ENCODE measurements around the gene HJURP.

HJURP gene

GRCh38 chr2:233814056-233814835 lies 40.1 kb downstream of the HJURP start:
- DNase-seq (ENCODE audit: low spot score): no peak

- no peak for DNase-seq (ENCODE audit: low spot score)
These were observed 40.9 kb downstream of the HJURP start for GRCh38 chr2:233813236-233814055.

GRCh38 chr2:233811732-233812131 lies 42.6 kb downstream of the HJURP start:
- no peak for DNase-seq (ENCODE audit: low spot score)

DNA sequence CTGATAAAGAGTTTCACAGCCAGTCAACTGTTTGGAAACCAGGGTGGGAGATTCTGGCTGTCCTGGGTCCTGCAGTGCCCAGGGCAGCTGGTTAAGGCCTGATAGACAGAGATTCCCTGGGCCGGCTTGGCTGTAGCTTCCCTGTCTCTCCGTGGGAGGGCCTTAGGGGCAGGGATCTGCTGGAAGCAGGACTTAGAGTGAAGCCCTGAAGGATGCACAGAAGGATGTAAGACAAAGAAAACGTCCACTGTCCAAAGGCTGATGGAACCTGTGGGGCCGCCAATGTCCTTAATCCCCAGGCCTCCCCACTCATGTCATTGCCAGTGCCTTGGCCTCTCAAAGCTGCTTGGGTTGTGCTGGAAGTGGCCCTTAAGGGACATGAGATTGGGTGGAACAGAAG lies 43.2 kb downstream of the HJURP start:
- DNase-seq (ENCODE audit: low spot score): no peak

DNA sequence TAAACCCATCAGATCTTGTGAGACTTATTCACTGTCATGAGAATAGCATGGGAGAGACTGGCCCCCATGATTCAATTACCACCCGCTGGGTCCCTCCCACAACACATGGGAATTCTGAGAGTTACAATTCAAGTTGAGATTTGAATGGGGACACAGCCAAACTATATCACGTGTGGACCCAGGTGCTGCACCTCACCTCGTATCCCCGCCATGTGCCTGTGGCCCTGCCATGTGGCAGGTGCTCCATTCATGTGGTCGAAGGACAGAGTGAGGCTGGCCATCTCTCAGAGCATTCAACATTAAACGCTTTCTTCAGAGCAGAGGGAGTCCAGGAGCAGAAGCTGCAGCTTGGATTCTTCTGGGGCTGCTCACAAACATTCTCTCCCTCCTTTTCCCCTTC lies 44.0 kb downstream of the HJURP start:
- DNase-seq (ENCODE audit: low spot score): no peak

- DNase-seq (ENCODE audit: low spot score): no peak
These were observed 46.1 kb downstream of the HJURP start for GRCh38 chr2:233807966-233808935.

DNA sequence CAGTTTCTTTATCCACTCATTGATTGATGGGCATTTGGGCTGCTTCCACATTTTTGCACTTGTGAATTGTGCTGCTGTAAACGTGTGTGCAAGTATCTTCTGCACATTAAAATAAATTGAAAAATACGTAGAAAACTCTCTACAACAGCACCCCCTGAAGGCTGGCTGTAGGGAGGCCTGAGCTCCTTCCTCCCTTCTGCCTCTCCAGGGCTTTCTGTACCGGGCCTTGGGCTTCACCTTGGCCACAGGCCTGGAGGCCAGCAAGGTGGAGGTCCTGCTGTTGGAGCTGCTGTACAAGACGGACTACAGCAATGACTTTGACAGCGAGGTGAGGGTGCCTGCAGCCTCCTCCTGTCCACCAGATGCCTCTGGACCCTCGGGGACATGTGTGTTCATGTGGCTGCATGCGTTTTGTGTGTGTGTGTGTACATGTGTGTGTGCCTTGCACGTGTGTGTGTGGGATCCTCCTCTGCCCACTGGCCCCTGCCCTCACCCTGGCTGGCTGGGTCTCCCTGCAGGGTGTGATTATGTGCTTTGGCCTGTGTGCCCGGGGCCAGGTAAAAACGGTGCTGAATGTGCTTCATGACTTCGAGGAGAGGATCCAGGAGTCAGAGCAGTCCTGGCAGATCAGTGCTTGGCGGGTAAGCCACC lies 47.0 kb downstream of the HJURP start:
- DNase-seq (ENCODE audit: low spot score): no peak

- DNase-seq (ENCODE audit: low spot score): no peak
These were observed 50.3 kb downstream of the HJURP start for GRCh38 chr2:233803994-233804393.

- no peak for DNase-seq (ENCODE audit: low spot score)
These were observed 50.9 kb downstream of the HJURP start for GRCh38 chr2:233803292-233803911.

GRCh38 chr2:233802132-233802815 lies 52.1 kb downstream of the HJURP start:
- no peak for DNase-seq (ENCODE audit: low spot score)

DNA sequence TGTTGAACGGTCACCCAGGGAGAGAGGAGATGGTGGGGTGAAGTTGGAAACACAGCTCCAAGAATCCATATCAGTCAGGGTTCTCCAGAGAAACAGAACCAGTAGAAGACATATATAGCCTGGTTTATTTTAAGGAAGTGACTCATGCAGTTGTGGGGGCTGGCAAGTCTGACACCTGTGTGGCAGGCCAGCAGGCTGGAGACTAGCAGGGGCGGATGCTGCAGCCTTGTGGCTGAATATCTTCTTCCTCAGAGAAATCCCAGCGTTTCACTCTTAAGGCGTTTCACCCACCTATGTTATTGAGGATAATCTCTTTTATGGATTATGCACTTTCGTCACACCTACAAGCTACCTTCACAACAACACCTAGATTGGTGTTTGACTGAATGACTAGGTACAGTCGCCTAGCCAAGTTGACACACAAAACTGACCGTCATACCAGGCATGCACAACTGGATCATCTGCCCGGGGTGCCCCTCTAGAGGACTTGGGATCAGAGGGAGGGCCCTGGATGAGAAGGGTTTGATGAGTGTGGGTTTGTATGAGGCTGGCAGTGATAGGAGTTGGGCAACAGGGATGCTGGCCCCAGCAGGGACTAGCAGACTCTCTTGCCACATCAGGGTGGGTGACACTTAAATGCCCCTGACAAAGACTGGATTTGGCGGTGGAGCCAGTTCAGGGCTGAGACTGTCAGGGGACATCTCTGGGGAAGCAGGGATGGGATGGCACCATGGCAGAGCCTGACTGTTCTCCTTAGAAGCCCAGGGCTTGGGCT lies 52.8 kb downstream of the HJURP start:
- no peak for DNase-seq (ENCODE audit: low spot score)

DNA sequence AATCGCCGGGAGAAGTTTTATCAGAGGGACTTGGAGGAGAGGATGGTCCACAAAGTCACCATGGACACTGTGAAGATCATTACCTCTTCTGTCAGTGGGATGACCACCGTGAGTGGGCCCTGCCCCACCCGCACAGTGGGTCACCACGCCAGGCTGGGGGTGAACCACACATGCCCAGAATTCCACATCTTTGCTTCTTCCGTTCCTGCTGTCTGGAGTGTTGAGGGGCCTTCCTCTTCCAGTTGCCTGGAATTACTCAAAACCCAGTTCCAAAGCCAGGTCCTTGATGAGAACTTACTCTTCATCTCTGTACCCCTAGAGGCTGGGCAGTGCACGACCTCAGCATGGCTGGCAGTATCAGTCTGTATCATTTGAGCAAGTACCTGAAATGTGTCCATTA lies 54.1 kb downstream of the HJURP start:
- DNase-seq (ENCODE audit: low spot score): no peak

- no peak for DNase-seq (ENCODE audit: low spot score)
These were observed 54.6 kb downstream of the HJURP start for GRCh38 chr2:233799716-233800115.

DNA sequence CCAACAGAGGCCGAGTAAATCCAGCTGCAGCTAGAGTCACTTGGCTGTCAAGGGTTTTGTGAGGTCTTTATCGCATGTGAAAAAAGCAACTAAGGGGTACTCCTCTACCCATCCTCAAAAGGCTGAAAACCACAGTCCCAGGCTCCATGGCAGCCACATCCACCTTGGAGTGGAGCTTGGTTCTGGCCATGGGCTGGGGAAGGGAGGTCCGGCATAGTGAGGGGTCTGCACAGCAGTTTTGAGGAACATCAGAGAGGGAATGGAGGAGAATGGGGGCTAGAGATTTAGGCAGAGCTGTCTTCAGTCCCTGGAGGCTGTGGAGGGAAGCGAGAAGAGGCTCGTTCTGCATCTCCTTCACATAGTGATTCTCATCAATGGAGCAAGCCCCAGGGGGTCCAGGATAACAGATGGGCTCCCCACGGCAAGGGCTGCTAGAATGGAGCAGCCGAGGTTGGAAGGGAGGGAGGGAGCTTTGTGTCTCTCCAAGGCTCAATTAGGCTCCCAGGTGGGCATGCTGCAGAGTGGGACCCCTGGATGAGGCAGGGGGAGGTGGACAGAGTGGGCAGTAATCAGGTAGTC lies 55.2 kb downstream of the HJURP start:
- no peak for DNase-seq (ENCODE audit: low spot score)

DNA sequence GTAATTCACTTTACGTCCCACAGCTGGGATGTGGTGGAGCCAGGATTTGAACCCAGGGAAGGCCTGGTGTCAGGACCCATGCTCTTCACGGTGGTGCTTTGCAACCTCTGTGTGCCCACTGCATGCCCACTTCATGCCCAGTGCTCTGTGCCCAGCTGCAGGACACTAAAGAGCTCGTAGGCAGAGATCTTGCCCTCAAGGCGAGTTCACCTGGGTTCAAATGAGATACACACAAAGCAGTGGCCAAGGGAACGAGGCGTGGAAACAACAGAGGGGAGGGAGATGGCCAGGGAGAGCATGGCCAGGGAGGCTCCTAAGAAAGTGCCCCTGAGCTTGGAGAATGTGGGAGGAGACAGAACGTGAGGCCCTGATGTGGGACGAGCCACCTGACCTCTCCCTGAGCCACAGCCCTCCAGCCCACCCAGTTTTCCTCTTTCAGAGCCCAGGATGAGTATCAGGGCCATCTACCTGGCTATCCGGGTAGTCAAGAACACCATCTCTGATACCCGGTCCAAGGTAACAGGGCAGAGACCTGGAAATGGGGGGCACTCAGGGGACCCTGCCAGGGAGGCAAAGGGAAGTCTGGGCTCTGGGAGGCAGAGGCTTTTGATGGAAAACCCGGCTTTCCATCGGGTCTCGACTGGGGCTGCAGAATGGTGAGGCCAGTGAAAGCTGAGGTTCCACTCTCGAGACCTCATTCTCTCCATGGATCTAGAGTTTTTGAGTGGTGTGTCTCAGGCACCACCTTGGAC lies 55.8 kb downstream of the HJURP start:
- DNase-seq (ENCODE audit: low spot score): no peak

DNA sequence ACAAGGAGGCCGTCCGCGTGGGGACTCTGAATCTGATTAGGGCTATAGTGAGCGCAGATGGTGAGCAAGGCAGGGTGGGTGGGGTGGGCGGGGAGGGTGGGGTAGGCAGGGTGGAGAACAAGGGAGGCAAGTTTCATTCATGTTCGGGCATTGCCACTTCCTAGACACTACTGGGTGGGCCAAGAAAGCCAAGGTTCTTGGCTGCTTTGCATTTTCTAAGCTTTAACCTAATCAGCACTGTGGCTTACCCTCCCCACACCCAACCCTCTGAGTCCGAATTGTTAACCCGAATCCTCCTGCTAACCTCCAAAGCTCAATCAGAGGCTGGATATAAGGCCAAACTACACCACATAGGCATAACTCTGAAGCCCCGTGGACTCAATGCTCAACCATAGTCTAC lies 58.1 kb downstream of the HJURP start:
- no peak for DNase-seq (ENCODE audit: low spot score)

GRCh38 chr2:233795735-233796171 lies 58.6 kb downstream of the HJURP start:
- no peak for DNase-seq (ENCODE audit: low spot score)

DNA sequence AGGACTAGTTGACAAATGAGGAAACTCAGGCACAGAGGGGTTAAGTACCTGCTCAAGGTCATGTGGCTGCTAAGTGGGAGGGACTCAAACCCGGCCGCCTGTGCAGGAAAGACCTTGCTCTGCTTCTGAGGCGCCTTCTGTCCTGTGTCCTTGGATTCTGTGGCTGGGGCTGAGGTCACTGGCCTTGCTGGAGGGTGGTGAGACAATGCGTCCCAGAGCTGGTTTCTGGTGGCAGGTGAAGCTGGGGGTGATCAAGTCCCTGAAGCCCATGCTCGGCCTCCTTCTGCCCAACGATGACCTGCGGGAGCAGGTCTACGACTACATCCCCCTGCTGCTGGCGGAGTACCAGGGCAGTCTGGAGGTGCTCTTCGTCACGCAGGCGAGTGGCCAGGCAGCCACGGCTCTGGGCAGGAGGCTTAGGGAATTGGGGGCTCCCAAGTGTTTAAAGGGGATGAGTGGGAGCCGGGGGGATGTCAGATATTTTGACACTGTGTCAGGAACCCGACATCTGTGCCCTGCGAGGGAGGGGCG lies 60.1 kb downstream of the HJURP start:
- DNase-seq (ENCODE audit: low spot score): no peak

All from CD4-positive, alpha-beta T cell treated with Interleukin-2 at 100 ng/mL for 4 hours (primary cell).